ENCODE results near the gene SLC16A3. TPM values are rescaled to one million over a fixed set of nuclear protein-coding genes. Genes with fewer than 3 reads are reported as not detected.

The SLC16A3 gene
- total and polyA plus RNA-seq, 9 of the 15 experiments (the other 6 are each of a cell fraction or from before 2014, with no cell fraction given) = 0.11 to 5.4 (median 1.2) TPM; not detected in 2

GRCh38 chr17:82241926-82242697 is 13.3 kb downstream of the SLC16A3 start (continued):
- no peak for TF ChIP-seq POLR3A (IDR thresholded peaks at IDR 0.05; ENCODE audit: borderline replicate concordance, extremely low read depth, insufficient read depth, insufficient read length)
- no peak for TF ChIP-seq CEBPB (tag; IDR thresholded peaks at IDR 0.05)
- no peak for TF ChIP-seq MITF (IDR thresholded peaks at IDR 0.05)
- no peak for TF ChIP-seq JUNB (CRISPR knock-in tag; conservative IDR thresholded peaks at IDR 0.05)
- TF ChIP-seq ZBTB11 (CRISPR knock-in tag; IDR thresholded peaks at IDR 0.05) = peak in 1 of 3 experiments; percentile 31; a peak in 1 of 6 replicates
- TF ChIP-seq MAZ (CRISPR knock-in tag; conservative IDR thresholded peaks at IDR 0.05 in 1 of 2, IDR thresholded peaks at IDR 0.05 in 1 of 2) = peak; percentile 17 to 19; a peak in 1 of 4 replicates
- TF ChIP-seq RAD21 (CRISPR knock-in tag; conservative IDR thresholded peaks at IDR 0.05 in 1 of 2, IDR thresholded peaks at IDR 0.05 in 1 of 2) = no peak
- no peak for TF ChIP-seq NR2F6 (CRISPR knock-in tag; IDR thresholded peaks at IDR 0.05)
- peak; percentile 26; the same call in 1 of the 2 replicates for TF ChIP-seq BHLHE40 (IDR thresholded peaks at IDR 0.05; ENCODE audit: low read length)
- no peak for TF ChIP-seq GABPA (tag; conservative IDR thresholded peaks at IDR 0.05; ENCODE audit: low read depth)
- peak; percentile 11; the same call in 1 of the 2 replicates for TF ChIP-seq L3MBTL2 (IDR thresholded peaks at IDR 0.05)
- no peak for TF ChIP-seq NR2C2 (CRISPR knock-in tag; IDR thresholded peaks at IDR 0.05)
- TF ChIP-seq NR2C2 (tag; IDR thresholded peaks at IDR 0.05) = peak; percentile 56
- TF ChIP-seq ZNF398 (CRISPR knock-in tag; IDR thresholded peaks at IDR 0.05) = no peak
- peak; percentile 43; the same call in 1 of the 2 replicates for TF ChIP-seq ZBTB7A (IDR thresholded peaks at IDR 0.05; ENCODE audit: borderline replicate concordance, control insufficient read depth, low read depth, low read length)
- TF ChIP-seq ADNP (tag; IDR thresholded peaks at IDR 0.05) = no peak
- TF ChIP-seq, protein P1, sequence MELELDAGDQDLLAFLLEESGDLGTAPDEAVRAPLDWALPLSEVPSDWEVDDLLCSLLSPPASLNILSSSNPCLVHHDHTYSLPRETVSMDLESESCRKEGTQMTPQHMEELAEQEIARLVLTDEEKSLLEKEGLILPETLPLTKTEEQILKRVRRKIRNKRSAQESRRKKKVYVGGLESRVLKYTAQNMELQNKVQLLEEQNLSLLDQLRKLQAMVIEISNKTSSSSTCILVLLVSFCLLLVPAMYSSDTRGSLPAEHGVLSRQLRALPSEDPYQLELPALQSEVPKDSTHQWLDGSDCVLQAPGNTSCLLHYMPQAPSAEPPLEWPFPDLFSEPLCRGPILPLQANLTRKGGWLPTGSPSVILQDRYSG (tag; conservative IDR thresholded peaks at IDR 0.05; ENCODE audit: low read depth) = no peak
